Brain microvascular endothelial cell (primary cell): ENCODE data around the gene KRT83.

Source experiments
- DNase-seq: peaks from one replicate; pipeline ENCODE4 v3.0.0-alpha.2; 2020
- H3K27ac ChIP-seq: fragments of 250-450 bp; sonication (Bioruptor Pico); 2 replicates; pipeline ENCODE4 v1.5.1; 2020; ENCODE audit warnings: mild to moderate bottlenecking, moderate library complexity
- H3K27me3 ChIP-seq: fragments of 250-450 bp; sonication (Bioruptor Pico); replicated peaks from 2 replicates; pipeline ENCODE4 v1.5.1; 2020; ENCODE audit warnings: mild to moderate bottlenecking
- H3K36me3 ChIP-seq: fragments of 250-450 bp; sonication (Bioruptor Pico); replicated peaks from 2 replicates; pipeline ENCODE4 v1.5.1; 2020; ENCODE audit warnings: mild to moderate bottlenecking
- H3K4me3 ChIP-seq: 2 replicates; pipeline ENCODE4 v1.5.1; 2011; ENCODE audit warnings: low read depth, mild to moderate bottlenecking, control low read depth, low read length, moderate library complexity
- CTCF ChIP-seq: IDR thresholded peaks from 2 replicates; pipeline ENCODE4 v1.5.1; 2011; ENCODE audit warnings: low read depth, mild to moderate bottlenecking, moderate library complexity, low read length, control low read depth, inconsistent platforms; ENCODE audit errors: missing control alignments
- in situ Hi-C: cut with HindIII; loops from 2 replicates; pipeline ENCODE4 v1.10.0; 2017; ENCODE audit warnings: low sequenced_read_pairs, low pct_ligation_motif_present

The KRT83 gene

GRCh38 chr12:52266514-52266913 lies 54.7 kb downstream of the KRT83 start:
- no peaks in the 10 kb centered on the region for H3K36me3 ChIP-seq
- no peak overlapping the region for H3K4me3 ChIP-seq
- H3K27ac ChIP-seq: no peak overlapping the region
- TF ChIP-seq CTCF: no peak
- in situ Hi-C loops: no loop called here
- peaks cover 2% of the 10 kb centered on the region for H3K27me3 ChIP-seq
- DNase-seq: no peak

- Histone ChIP-seq H3K4me3 (no peak overlapping the region), H3K36me3 (no peaks in the 10 kb centered on the region), H3K27ac (no peak overlapping the region), H3K27me3 (no peaks in the 10 kb centered on the region)
- DNase-seq: no peak
- no peak for TF ChIP-seq CTCF
- in situ Hi-C loops: no loop called here
Measured at GRCh38 chr12:52264435-52264825, 56.8 kb downstream of the KRT83 start.
